MCF 10A (cell line): ENCODE measurements around the gene SMIM20. TPM values are rescaled to one million over a fixed set of nuclear protein-coding genes. Genes with fewer than 3 reads are reported as not detected.

Experiments
- BruUV-seq: library from RNA; stranded (reverse); fragments of 400-500 nt; replicated peaks from 2 replicates; lab custom pipeline; 2021; lab: Mats Ljungman, UMichigan
- CTCF ChIA-PET: fragments of 300-600 bp; sonication (Branson Sonifier 250); formaldehyde crosslinking; extraction: SDS; loops from one replicate; lab custom pipeline; 2021; ENCODE audit warnings: antibody characterized with exemption, inconsistent platforms; lab: Yijun Ruan, JAX
- POLR2A ChIA-PET: fragments of 300-600, 350-650 bp; sonication (Branson Sonifier 250); formaldehyde crosslinking; extraction: SDS; loops from one replicate; lab custom pipeline; 2020; ENCODE audit warnings: antibody characterized with exemption, inconsistent platforms; lab: Yijun Ruan, JAX
- DNase-seq: peaks from one replicate; pipeline ENCODE4 v3.0.0-alpha.2; 2018; ENCODE audit not compliant: unreplicated experiment
- H3K27ac Mint-ChIP-seq: one replicate; pipeline ENCODE4 v1.8.0; 2022; ENCODE audit warnings: mild to moderate bottlenecking, low read depth, mixed read lengths; ENCODE audit not compliant: unreplicated experiment
- H3K27me3 Mint-ChIP-seq: one replicate; pipeline ENCODE4 v1.8.0; 2022; ENCODE audit warnings: mixed read lengths; ENCODE audit not compliant: insufficient read depth, unreplicated experiment
- H3K36me3 Mint-ChIP-seq: one replicate; pipeline ENCODE4 v1.8.0; 2022; ENCODE audit warnings: mild to moderate bottlenecking, moderate library complexity, mixed read lengths; ENCODE audit not compliant: insufficient read depth, unreplicated experiment
- H3K4me1 Mint-ChIP-seq: one replicate; pipeline ENCODE4 v1.8.0; 2022; ENCODE audit warnings: mixed read lengths; ENCODE audit not compliant: insufficient read depth, unreplicated experiment
- H3K4me3 Mint-ChIP-seq: one replicate; pipeline ENCODE4 v1.8.0; 2022; ENCODE audit warnings: mild to moderate bottlenecking, moderate library complexity, mixed read lengths; ENCODE audit not compliant: unreplicated experiment
- H3K9me3 Mint-ChIP-seq: one replicate; pipeline ENCODE4 v1.8.0; 2022; ENCODE audit warnings: mixed read lengths; ENCODE audit not compliant: unreplicated experiment
- CTCF ChIP-seq: fragments of 200-600 bp; IDR thresholded peaks from one replicate; pipeline ENCODE4 v1.8.0; 2022; ENCODE audit warnings: antibody characterized with exemption, mild to moderate bottlenecking; ENCODE audit not compliant: unreplicated experiment
- intact Hi-C: fragments of 100-400 bp; cut with micrococcal nuclease; formaldehyde crosslinking; loops from 2 replicates; pipeline ENCODE4 v1.14.1; 2022
- total RNA-seq: library from RNA; stranded (reverse); gene quantifications from 2 replicates; pipeline ENCODE4 v1.2.3, GENCODE V29; 2022

Gene SMIM20
- total RNA-seq, 1 experiment from 2014 or later: 38.2 TPM

- no peak for TF ChIP-seq CTCF
- Mint-ChIP-seq H3K4me3 (no peak overlapping the region), H3K9me3 (no peaks in the 10 kb centered on the region), H3K27ac (no peak overlapping the region), H3K27me3 (no peaks in the 10 kb centered on the region), H3K4me1 (no peaks in the 10 kb centered on the region), H3K36me3 (no peaks in the 10 kb centered on the region)
- no peak for DNase-seq
- BruUV-seq: no TSS peak
- POLR2A ChIA-PET: no interaction called here
- intact Hi-C loops: no loop called here
- CTCF ChIA-PET: interaction anchor here (0.9 to 1.3 kb wide), 2 partner anchors 16 to 117 kb away, joined by 3 to 5 read pairs; no protein-coding TSS in a partner anchor
These were observed 59.1 kb downstream of the SMIM20 start for GRCh38 chr4:25972984-25973745.

- no peaks in the 10 kb centered on the region for H3K4me1 Mint-ChIP-seq
- DNase-seq: no peak
- intact Hi-C loops: no loop called here
- no peaks in the 10 kb centered on the region for H3K27me3 Mint-ChIP-seq
- TF ChIP-seq CTCF: no peak
- H3K27ac Mint-ChIP-seq: no peak overlapping the region
- H3K9me3 Mint-ChIP-seq: no peaks in the 10 kb centered on the region
- POLR2A ChIA-PET: no interaction called here
- H3K4me3 Mint-ChIP-seq: no peak overlapping the region
- no peaks in the 10 kb centered on the region for H3K36me3 Mint-ChIP-seq
- BruUV-seq: no TSS peak
- CTCF ChIA-PET: interaction anchor here (0.8 to 2.7 kb wide), 2 partner anchors 11 to 536 kb away, joined by 3 to 23 read pairs; no protein-coding TSS in a partner anchor
These were observed 62.8 kb downstream of the SMIM20 start for GRCh38 chr4:25976780-25977179.

GRCh38 chr4:25977397-25978170, 63.6 kb downstream of the SMIM20 start:
- no TSS peak for BruUV-seq
- no peak for DNase-seq
- H3K27me3 Mint-ChIP-seq: no peaks in the 10 kb centered on the region
- TF ChIP-seq CTCF: no peak
- no peak overlapping the region for H3K4me3 Mint-ChIP-seq
- no peaks in the 10 kb centered on the region for H3K9me3 Mint-ChIP-seq
- H3K27ac Mint-ChIP-seq: no peak overlapping the region
- H3K4me1 Mint-ChIP-seq: no peaks in the 10 kb centered on the region
- H3K36me3 Mint-ChIP-seq: no peaks in the 10 kb centered on the region
- CTCF ChIA-PET: interaction anchor here (0.6 to 2.7 kb wide), 3 partner anchors 10 to 536 kb away, joined by 3 to 23 read pairs (median 3); no protein-coding TSS in a partner anchor
- intact Hi-C loops: no loop called here
- POLR2A ChIA-PET: no interaction called here

- no peak overlapping the region for H3K27ac Mint-ChIP-seq
- BruUV-seq: no TSS peak
- no peak overlapping the region for H3K4me3 Mint-ChIP-seq
- no peak for TF ChIP-seq CTCF
- CTCF ChIA-PET: interaction anchor here (0.6 to 2.7 kb wide), 2 partner anchors 9 to 23 kb away, joined by 3 to 23 read pairs; no protein-coding TSS in a partner anchor
- POLR2A ChIA-PET: no interaction called here
- DNase-seq: no peak
- intact Hi-C loops: no loop called here
- H3K36me3 Mint-ChIP-seq: no peaks in the 10 kb centered on the region
- H3K27me3 Mint-ChIP-seq: no peaks in the 10 kb centered on the region
- H3K9me3 Mint-ChIP-seq: no peaks in the 10 kb centered on the region
- H3K4me1 Mint-ChIP-seq: no peaks in the 10 kb centered on the region
These were observed 64.3 kb downstream of the SMIM20 start for GRCh38 chr4:25978327-25978726.
